NCI-H345 (cell line): ENCODE results near the gene PLPPR4.
"Not testable (repeated sequence)": the region's sequence is repeated elsewhere in the genome, so short reads cannot be mapped to it uniquely, and the experiment has no call there.

Source experiments
- DNase-seq: peaks from one replicate; lab custom pipeline; 2025; lab: John Stamatoyannopoulos, UW

PLPPR4 gene

DNA sequence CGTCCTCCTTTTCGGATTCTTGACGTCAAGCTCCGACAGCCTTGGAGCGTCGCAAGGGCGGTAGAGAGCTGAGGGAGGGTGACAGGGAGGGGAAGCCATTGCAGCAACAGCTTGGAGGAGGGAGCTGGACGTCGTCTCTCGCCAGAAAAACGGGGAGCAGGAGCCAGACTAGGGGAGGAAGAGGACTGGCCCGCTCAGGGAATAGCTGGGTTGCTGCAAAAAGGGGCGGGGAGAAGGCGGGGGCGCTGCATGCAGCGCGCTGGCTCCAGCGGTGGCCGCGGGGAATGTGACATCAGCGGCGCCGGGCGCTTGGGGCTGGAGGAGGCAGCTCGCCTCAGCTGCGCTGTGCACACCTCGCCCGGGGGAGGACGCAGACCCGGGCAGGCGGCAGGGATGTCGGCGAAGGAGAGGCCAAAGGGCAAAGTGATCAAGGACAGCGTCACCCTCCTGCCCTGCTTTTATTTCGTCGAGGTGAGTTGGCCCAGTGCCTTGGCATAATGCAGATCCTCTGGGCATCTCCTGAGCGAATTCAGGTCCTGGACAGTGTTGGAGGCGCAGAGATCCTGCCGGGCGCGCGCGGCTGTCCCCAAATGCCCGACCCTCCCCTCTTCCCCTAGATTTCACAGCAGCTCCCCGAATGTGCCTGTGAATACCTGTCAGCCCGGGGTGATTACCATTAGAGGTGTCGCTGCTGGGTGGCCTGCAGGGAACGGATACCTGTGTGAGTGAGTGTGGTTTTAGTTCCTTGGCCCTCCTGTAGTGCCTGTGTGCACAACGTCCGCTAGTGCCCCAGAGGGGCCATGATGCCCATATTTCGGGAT, at the start of gene PLPPR4:
TSS of gene PLPPR4 (plus strand) at position 292 of the 821 bp plus-strand sequence. CDS start at position 394, 102 bp downstream.
- DNase-seq: peak; percentile 45

DNA sequence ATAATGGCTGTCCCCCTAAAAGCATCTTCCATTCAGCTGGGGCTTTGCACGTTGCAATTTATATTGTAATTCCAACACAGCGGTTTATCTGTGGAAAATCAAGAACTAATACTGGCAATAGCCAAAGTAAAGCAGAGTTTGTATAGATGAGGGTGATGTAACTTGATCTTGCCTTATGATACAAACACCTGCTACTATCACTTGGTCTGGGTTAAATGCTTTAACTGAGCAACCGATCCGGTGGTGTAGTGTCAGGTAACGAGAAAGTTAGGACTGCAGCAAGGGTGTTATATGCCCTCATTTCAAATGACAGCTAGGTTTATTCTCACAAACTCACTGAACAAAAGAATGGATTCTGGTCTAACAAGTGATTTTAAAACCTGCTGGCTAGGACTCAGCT, 47.3 kb upstream of the PLPPR4 start:
- no peak for DNase-seq

DNA sequence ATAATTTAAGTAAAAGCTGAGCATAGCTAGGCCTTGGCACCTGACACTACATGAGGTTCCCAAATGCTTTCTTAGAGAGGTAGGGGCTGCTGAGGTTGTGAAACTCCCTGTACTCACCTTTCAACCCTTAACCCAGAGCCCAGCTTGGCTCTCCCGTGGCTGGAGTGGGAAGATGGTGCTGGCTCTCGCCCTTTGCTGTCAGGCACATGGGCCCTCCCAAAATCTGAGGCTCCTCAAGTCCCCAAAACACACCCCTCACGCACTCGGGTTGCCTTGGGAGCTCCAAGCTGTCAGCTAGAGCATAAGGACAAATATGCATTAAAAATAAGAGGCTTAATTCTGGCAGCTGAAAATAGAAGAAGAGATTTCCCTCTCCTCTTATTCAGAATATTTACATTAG, 46.7 kb upstream of the PLPPR4 start:
- DNase-seq: no peak

DNA sequence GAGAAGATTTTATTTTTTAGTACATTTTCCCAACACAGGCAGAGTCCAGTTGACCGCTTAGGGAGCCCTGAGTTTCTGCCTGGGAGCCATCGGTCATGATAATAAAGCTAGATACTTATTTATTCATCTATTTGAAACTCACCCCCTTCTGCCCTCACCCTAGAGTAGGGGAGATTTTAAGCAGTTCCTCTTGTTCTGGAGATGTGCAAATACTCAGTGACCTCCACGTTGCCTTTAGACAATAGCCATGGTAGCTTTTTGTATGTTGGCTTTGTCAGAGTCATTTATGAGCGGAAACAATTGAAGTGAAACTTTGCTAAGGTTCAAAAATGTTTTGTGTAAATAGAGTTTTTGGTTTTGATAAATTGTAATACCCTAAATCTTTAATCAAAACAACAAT, 45.7 kb upstream of the PLPPR4 start:
- DNase-seq: no peak

DNA sequence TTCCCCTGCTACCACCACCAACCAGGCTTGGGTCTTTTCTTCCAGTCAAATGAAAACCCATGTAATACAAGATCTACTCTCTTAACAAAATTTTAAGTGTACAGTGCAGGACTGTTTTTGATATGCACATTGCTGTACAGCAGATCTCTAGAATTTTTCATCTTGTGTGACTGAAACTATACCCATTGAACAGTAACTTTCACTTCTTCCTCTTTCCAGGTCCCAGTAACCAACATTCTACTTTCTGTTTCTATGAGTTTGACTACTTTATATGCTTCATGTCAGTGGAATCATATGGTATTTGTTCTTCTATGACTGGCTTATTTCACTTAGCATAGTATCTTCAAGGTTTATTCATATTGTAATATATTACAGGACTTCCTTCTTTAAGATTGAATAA, 45.3 kb upstream of the PLPPR4 start:
- DNase-seq: no peak

GRCh38 chr1:99227056-99227897, 37.0 kb upstream of the PLPPR4 start:
- no peak for DNase-seq

DNA sequence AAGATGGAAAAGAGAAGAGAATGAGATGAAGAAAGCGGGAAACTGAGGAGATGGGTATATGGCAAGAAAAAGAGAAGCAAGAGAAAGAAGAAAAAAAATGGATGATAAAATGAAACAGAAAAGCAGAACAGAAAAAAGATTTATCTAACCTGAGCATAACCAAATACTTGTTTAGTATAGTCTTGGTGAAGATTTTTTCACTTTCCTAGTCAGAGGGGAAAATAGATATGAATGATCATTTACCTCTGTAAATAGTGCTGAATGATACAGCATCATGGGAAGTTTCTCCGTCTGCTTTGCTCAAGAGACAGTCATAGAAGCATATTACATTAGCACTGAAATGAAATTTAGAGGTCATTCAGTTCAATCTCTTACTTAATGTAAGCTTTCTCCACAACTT, 36.1 kb upstream of the PLPPR4 start:
- DNase-seq: no peak

- no peak for DNase-seq
Observed at GRCh38 chr1:99229122-99229521, 35.2 kb upstream of the PLPPR4 start.

GRCh38 chr1:99230695-99231094, 33.6 kb upstream of the PLPPR4 start:
- DNase-seq: no peak

GRCh38 chr1:99232172-99232571, 32.1 kb upstream of the PLPPR4 start:
- DNase-seq: no peak

DNA sequence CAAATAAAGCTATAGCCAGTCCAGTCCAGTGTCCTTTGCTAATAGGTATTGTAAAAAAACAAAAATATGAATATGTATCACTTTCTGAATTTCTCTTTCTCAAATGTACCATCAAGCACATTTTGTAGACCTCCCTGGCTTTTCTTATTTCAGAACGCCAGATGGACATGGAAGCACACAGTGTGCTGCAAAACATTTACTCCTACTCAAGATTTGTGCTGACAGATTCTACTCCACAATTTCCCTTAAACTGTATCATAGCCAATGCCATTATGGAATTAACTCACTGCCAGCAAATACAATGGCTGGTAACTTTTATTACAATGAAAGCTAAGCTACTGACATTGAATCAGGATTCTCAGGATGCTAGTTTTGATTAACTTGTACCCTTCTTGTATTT, 30.8 kb upstream of the PLPPR4 start:
- DNase-seq: no peak

- DNase-seq: no peak
Observed at GRCh38 chr1:99236756-99237155, 27.5 kb upstream of the PLPPR4 start.

- DNase-seq: peak; percentile 61
Observed at GRCh38 chr1:99239690-99240089, 24.6 kb upstream of the PLPPR4 start.

- no peak for DNase-seq
Observed at GRCh38 chr1:99240621-99241020, 23.7 kb upstream of the PLPPR4 start.

DNA sequence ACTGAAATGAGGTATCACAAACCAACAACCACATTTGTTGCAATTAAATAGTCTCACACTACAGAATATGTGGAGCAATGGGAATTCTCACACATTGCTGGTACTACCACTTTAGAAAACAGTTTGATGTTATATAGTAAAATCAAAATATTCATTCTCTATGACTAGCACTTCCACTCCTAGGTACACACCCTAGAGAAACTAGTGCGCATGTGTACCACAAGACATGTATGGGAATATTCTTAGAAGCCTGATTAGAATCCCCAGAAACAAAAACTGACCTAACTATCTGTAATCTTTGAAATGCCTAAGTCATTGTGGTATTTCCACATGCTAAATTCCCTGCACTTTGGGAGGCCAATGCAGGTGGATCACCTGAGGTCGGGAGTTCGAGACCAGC, 18.1 kb upstream of the PLPPR4 start:
- DNase-seq: no peak

DNA sequence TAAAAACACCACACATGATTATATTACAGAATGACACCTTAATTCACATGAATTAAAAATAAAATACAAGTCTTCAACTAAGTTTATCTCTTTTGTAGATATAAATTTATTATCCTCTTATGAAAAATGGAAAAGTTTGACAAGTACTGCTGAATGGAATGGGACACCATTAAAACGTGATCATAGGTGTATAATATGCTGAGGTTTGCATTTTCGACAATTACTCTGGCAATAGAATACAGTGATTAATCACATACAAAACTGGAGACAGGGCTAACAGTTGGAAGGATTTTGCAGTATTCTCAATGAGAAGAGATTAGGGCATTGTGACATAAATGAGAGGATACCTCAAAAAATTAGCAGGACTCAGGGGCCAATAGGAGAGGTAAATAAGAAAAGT, 17.1 kb upstream of the PLPPR4 start:
- no peak for DNase-seq

DNA sequence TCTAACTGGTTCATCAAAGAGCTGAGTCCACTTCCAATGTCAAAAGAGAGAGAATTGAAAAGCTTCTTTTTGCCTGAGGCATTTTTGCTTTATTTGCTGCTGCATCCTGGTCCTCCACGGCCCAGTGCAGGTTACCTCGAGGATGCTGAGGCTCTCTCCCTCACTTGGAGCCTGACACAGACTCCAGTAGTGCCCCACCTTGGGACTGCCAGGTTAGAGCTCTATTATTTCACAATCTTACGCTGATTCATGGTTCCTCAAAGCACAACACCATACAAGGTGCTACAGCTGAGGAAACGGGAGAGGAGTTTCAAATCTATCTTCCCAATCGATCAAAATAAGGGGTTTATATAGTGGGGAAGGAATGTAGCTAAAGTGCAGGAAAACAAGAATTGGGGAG, 13.6 kb upstream of the PLPPR4 start:
- DNase-seq: no peak

GRCh38 chr1:99251308-99251707, 13.0 kb upstream of the PLPPR4 start:
- no peak for DNase-seq

DNA sequence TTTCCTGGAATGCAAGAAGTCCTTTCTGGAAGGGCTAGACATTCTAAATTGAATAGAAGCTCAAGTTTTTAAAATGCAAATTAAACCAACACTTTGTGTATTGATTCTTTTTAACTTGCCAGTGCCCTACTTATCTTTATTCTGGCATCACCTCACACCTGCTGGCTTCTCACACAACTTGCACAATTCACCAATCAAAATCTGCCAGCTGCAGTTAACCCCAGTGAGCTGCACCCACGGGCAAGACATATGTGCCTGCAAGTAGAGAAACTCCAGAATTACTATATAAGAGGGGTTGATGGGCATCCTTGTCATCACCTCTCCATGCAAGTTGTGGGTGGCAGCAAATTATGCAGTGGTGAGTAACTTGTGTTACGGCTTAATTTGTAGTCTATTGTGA, 11.7 kb upstream of the PLPPR4 start:
- DNase-seq: no peak

- not testable (repeated sequence) for DNase-seq
Observed at GRCh38 chr1:99260402-99260801, 3.9 kb upstream of the PLPPR4 start.

GRCh38 chr1:99265124-99265523, 832 bp downstream of the PLPPR4 start:
- DNase-seq: no peak

- DNase-seq: no peak
Observed at GRCh38 chr1:99266726-99267125, 2.4 kb downstream of the PLPPR4 start.

DNA sequence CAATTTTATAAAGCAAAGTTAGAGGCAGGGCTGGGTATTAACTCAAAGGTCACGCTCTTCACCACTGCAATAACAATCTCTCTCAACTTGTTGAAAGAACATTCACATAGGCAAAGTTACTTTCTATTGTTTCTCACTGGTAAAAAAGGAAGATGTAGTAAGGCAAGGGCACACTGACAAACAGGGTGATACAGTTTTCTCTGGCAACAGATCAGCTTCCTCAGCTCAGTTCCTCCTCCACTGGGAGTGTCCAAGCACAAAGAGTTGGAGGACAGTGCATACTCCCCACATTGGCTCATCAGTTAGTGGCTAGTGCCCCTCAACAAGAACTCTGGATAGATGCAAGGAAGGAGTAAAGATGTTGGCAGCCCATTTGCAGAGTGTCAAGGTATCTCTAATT, 3.7 kb downstream of the PLPPR4 start:
- DNase-seq: no peak
